Omental fat pad (tissue), 4 donors: ENCODE results near the gene PLA2G2F. TPM values are rescaled to one million over a fixed set of nuclear protein-coding genes. Genes with fewer than 3 reads are reported as not detected.

Source experiments
- ATAC-seq: fragments of 150-250 bp; one replicate; pipeline ENCODE4 v1.9.1; 2016; ENCODE audit warnings: mild to moderate bottlenecking, moderate library complexity; ENCODE audit not compliant: low FRiP score
- DNase-seq: peaks from one replicate; pipeline ENCODE4 v3.0.0-alpha.2; 2019; ENCODE audit warnings: low spot score
- total RNA-seq, 4 donors: library from RNA; depleted of rRNA; stranded (reverse); fragments of >200 nt; gene quantifications; one replicate each; pipeline ENCODE4 v1.1.0, GENCODE V29; 2016
- TF ChIP-seq, protein P1 (sequence below), 3 donors: fragments of 450-650 bp; IDR thresholded peaks; one replicate each; pipeline ENCODE4 v1.5.1; 2016 to 2017; ENCODE audit warnings: antibody characterized with exemption in 3 of 3, mild to moderate bottlenecking in 3 of 3, moderate library complexity in 2 of 3

PLA2G2F gene
- total RNA-seq, 4 donors from 2014 or later = not detected

DNA sequence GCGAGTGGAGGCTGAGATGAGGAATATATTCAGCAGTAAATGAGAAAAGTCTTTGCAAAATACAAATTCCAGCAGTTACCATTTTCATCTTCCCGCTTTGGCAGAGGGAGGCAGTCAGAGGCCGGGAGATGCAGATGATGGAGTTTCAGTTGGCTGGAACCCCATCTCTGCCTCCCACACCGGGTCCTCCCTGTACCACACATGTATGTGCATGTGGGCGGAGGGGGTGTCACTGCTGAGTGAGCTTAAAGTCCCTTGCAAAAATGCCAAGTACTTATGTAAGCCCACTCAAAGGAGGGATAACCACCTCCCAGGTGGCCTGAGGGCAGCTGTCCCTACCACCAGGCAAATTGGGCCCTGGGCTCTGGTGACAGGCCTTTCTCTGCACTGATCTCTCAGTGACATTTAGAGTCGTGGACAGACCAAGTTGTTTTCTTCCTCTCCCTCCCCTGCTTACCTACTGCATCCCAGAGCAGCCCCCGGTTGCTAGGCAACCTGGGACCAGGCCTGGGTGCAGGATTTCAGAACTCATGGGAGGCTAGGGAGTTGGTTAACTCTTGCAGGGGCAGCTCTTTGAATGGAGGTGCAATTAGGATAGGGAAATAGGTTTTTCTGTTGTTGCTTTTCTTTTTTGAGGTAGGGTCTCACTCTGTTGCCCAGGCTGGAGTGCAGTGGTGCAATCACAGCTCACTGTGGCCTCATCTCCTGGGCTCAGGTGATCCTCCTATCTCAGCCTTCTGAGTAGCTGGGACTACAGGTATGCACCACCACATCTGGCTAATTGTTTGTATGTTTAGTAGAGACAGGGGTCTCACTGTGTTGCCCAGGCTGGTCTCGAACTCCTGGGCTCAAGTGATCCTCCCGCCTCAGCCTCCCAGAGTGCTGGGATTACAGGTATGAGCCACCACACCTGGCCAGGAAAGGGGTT is 29.7 kb downstream of the PLA2G2F start:
- TF ChIP-seq, protein P1, sequence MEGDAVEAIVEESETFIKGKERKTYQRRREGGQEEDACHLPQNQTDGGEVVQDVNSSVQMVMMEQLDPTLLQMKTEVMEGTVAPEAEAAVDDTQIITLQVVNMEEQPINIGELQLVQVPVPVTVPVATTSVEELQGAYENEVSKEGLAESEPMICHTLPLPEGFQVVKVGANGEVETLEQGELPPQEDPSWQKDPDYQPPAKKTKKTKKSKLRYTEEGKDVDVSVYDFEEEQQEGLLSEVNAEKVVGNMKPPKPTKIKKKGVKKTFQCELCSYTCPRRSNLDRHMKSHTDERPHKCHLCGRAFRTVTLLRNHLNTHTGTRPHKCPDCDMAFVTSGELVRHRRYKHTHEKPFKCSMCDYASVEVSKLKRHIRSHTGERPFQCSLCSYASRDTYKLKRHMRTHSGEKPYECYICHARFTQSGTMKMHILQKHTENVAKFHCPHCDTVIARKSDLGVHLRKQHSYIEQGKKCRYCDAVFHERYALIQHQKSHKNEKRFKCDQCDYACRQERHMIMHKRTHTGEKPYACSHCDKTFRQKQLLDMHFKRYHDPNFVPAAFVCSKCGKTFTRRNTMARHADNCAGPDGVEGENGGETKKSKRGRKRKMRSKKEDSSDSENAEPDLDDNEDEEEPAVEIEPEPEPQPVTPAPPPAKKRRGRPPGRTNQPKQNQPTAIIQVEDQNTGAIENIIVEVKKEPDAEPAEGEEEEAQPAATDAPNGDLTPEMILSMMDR (IDR thresholded peaks at IDR 0.05) = no peak
- ATAC-seq (no peak), DNase-seq (no peak)

DNA sequence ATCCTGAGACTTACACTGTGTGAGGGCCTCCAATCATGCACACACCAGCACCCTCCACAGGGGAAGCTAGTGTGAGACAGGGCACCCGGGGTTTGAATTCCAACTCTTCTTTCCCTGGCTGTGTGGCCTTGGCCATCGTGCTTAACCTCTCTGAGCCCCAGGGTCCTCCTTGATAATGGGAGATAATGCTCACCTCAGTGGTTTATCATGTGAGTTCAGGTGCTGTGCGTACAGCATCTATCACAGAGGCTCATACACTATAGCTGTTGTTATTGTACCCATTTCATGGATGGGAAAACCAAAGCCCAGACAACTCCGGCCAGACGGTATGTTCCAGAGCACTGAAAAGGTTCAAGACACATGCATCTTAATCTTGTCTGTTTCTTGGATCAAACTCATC is 30.8 kb downstream of the PLA2G2F start:
- TF ChIP-seq, protein P1 (IDR thresholded peaks at IDR 0.05) = no peak
- DNase-seq (no peak), ATAC-seq (no peak)

DNA sequence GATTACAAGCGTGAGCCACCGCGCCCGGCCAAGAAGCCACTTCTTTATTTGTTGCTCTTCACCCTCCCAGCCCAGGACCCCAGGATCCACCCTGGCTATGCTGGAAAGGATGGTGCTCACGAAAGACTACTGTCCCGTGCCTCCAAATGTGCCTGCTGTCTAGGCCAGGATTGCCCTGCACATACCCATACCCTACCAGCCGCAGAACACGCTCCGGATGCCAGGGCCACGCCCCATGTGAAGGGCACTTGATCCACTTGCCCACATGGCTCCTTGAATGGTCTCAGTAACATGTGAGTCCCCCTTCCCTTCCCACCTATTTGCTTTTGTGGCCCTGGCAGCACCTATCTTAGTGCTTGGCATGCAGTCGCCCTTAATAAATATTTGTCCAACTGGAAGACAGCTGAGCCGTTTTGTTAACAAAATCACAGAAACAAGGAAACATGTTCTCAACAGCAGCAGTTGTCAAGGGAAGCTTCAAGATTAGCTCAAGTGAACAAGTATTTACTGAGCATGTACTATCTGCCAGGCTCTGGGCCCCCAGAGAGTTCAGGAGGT is 33.0 kb downstream of the PLA2G2F start:
- no peak for ATAC-seq
- DNase-seq = no peak

DNA sequence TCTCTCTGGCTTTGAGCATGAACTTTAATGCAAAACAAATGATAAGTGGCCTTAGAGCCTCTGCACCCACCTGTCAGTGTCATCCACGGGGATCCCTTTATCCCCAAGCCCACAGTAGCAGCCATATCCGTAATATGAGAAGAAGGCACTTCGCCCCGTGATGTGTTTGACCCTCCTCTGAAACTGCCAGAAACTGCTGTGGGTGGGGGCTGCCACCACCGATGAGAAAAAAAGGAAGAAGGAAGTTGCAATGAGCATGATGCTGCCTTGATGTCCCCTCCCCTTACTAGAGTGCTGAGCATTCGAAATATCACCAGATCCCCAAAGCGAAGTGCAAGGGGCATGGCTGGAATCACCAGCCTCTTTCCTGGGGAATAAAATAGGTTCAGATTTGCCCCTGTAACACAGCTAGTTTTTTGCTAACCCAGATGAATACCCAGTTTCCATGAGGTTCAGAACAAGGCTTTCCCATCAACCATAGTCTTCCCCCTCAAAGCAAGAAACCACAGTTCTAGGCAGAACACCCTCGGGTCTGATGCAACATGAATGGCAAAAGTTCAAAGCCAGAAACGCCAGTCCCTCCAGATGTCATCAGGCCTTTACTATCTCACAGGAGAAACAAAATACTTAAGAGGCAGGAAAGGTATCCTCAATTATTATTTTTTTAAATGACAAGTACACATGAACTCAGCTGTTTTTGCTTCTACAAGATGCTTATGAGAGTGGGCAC is 36.0 kb downstream of the PLA2G2F start:
- DNase-seq (no peak), ATAC-seq (no peak)
- TF ChIP-seq, protein P1 (IDR thresholded peaks at IDR 0.05) = no peak

More for the DNA sequence above, 33.0 kb downstream of the PLA2G2F start:
- TF ChIP-seq, protein P1 (IDR thresholded peaks at IDR 0.05) = no peak

DNA sequence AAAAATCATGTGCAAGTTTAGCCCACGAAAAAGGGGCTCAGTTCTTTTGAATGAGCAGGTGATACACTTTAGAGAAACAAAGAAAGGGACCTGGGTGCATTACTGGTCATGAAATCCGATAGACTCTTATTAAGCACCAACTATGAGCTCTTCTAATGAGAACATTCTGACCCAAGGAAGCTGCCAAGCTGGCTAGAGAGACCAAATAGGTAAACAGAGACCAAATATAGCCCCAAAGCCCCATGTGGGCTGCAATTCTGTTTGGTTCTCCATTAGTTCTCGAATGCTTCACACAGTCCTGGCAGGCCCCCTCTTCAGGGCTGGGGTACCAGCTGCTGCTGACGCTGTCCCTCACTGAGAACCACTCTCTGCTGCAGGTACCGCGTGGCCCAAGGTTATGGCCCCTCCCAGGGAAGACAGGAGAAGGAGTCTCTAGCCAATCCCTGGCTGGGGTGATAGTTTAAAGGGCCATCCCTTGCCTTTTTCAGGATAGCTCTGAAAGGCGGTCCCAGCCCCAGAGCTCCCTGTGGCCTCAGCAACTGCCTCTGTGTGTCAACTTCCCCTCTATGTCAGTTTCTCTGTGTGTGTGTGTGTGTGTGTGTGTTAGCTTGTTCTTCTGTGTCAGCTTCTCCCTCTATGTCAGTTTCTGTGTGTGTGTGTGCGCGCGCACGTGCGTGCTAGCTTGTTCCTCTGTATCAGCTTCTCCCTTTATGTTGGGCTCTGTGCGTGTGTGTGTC is 39.7 kb downstream of the PLA2G2F start:
- no peak for ATAC-seq
- TF ChIP-seq, protein P1 (IDR thresholded peaks at IDR 0.05) = no peak
- DNase-seq = no peak

DNA sequence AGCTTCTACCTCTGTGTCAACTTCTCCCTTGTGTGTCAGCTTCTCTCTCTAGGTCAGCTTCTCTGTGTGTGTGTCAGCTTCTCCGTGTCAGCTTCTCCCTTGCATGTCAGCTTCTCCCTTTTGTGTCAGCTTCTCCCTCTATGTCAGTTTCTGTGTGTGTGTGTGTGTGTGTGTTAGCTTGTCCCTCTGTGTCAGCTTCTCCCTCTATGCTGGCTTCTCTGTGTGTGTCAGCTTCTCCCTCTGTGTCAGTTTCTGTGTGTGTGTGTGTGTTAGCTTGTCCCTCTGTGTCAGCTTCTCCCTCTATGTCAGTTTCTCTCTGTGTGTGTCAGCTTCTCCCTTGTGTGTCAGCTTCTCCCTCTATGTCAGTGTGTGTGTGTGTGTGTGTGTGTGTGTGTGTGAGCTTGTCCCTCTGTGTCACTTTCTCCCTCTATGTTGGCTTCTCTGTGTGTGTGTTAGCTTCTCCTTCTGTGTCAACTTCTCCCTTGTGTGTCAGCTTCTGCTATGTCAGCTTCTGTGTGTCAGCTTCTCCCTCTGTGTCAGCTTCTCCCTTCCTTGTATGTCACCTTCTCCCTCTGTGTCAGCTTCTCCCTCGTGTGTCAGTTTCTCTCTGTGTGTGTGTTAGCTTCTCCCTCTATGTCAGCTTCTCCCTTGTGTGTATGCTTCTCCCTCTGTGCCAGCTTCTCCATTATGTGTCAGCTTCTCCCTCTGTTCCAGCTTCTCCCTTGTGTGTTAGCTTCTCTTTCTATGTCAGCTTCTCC is 40.4 kb downstream of the PLA2G2F start:
- ATAC-seq = no peak
- DNase-seq = no peak
- TF ChIP-seq, protein P1 (IDR thresholded peaks at IDR 0.05) = no peak
